Stimulated activated CD4-positive, alpha-beta T cell treated with anti-CD3 and anti-CD28 coated beads, Interleukin-4, amount 100 ng/mL, for 4 hours (primary cell): ENCODE data around the gene WDR59.

Experiments used
- DNase-seq, 2 experiments: peaks; one replicate each; pipeline ENCODE4 v3.0.0-alpha.2; 2020

WDR59 gene

GRCh38 chr16:74902161-74902560, 82.8 kb downstream of the WDR59 start:
- DNase-seq: no peak

DNA sequence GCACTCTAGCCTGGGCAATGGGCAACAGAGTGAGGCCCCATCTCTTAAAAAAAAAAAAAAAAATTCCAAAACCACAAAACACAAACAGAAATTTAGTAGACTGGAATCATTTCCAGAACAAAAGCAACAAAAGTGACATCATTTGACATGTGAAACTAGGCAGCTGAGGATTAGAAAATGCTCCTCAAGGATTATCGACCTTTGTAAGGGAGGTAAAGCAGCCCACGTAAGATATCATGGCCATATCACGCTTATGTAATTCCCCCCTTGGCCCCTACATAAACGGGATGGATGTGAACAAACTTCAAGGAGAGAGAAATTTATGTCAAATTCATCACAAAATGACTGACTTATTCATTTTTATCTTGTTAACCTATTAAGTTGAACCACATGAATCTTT, 83.3 kb downstream of the WDR59 start:
- DNase-seq: no peak

DNA sequence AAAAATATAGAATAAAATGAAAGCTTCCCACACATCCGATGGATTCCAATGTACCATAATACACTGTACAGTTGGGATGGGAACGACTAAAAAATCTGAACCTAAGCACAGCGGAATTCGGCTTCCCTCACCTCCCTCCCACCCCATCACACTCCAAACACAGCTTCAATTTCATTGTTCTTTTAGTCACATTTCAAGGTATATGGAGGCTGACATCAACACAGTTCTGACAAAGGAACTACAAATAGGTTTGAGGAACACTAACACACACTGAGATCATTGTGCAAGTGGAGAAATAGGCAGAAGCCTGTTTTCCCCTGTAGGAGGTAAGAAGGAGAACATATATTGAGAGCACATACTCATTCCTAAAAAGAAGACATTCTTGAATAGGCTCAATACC, 85.1 kb downstream of the WDR59 start:
- DNase-seq: no peak

GRCh38 chr16:74898659-74899058, 86.3 kb downstream of the WDR59 start:
- no peak for DNase-seq

DNA sequence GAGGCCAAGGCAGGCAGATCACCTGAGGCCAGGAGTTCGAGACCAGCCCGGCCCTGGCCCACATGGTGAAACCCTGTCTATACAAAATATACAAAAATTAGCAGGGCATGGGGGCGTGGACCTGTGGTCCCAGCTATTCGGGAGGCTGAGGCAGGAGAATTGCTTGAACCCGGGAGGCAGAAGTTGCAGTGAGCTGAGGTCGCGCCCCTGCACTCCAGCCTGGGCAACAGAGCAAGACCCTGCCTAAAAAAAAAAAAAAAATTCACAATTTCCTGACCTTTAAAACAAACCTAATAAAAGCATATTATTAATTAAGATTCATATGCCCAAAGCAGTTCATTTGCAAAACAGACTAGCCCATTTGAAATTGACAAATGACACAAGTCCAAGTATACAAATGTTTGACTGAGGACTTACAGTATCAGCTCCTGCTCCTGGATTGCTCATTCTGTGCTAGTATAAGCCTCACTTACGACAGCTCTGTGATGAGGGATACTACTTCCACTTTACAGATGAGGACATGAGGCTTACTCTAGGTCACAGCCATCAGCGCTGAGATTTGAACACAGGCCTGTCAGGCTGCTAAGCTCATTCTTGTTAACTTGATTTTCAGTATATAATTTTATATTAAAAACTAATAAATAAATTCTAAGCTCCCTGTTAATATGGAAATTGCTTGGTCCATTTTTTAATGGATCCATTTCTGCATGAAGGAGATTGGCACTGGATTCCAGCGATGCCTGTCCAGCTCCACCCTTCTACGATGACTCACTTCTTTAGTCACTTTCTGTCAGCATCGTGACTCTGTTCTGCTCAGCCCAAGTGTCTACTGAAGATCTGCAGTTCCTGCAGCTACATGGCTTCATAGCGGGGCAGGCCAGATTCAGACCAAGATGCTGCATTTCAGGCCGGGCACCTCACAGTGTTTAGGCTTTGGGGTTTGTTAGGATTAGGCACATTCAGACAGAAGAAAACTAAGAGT, 88.2 kb downstream of the WDR59 start:
- DNase-seq: no peak

DNA sequence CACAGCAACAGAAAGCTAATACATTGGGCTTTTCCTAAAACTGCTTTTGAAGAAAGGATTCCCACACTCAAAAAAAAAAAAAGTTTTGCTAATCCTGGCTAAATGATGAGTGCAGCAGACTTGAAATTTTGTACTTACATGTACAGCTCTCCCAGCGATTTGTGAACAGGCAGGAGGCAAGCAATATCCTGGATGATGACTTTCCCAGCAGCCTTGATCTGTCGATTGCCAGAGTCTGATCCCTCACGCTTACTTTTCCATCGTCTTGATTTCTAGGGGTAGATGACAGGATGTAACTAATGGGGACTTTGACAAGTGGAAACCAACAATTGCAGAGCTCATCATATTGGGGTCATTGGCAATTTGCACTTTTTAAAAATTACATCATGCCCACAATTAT, 91.4 kb downstream of the WDR59 start:
- DNase-seq: no peak

DNA sequence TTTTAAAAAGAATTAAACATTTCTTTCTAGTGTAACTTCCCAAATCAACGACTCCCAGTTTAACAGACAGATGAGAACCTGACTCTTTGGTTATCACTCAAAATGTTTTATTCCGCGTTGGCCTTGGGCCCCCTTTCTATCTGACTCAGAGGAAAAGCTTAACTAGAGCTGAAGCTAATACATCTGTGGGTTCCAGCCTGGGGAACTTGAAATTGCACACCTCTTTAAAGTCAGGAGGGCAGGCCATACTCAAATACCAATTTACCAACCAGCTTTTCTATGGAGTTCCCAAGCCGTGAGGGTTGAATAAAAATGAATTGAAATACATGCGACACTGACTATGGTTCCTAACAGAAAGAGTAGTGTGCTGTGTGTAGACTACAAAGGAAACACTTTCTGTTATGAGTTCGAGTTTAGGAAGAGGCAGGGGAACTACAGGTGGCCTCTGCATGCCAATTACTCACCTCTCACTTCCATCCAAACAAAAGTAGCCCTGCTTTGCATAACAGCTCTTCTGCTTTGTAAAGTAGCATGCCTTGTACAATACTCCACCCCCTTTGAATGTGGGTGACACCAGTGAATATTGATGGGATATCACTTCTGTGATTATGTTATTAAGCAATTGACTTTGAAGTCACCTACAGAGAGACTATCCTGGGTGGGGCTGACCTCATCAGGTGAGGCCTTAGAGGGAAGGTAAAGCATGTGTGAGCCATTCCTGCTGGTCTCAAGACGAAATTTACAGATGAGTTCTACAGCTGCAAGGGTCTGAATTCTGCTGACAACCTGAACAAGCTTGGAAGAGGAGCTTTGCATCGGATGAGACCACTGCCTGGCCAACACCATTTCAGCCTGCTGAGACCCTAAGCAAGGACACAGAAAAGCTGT, 92.1 kb downstream of the WDR59 start:
- DNase-seq: no peak

DNA sequence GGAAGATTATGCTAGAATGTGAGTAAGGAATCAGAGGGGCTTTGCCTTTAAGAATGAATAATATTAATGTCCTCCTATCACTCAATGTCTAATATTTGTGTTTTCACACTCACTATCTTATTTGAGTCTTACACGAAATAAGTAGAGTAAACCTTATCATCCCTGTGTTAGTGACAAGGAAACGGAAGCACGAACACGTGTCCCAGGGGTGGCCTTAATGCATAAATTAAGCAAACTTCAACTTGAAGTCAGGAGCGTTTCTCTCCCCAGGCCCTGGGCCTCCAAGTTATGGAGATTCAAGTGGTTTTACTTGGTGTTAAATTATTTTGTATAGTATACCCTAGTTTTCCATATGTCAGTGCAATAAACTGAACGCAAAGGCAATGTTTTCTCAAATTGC, 96.0 kb downstream of the WDR59 start:
- no peak for DNase-seq

- DNase-seq: no peak
These were observed 96.6 kb downstream of the WDR59 start for GRCh38 chr16:74888232-74888862.

DNA sequence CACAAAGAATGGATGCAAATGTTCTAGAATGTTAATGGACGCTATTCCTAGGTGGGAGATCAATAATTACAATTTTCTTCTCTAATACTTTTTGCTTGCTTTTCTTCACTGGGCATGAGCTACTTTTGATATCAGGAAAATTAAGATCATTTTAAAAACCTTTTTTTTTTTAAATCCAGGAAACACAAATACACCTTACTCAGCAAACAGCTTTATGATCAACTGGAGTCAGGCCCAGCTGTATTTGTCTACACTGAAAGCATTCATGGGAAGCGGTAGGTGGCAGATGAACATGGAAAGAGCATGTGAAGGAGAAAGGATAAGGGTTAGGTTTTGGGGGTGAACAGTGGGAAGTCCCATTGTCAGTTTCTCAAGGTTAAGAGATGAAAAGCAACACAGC, 97.8 kb downstream of the WDR59 start:
- no peak for DNase-seq

DNA sequence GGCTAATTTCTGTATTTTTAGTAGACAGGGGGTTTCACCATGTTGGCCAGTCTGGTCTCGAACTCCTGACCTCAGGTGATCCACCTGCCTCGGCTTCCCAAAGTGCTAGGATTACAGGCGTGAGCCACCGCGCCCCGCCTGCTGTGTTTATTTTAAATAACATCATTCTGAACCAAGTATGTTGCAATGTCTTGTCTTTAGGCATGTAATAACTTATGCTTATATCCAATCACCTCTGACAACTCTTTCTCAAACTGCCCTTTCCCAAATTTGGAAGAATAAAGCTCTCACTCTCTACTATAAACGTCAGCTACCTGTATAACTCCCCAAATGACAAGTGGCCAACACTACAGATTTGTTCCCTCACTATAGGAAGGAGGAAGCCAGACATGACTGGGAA, 107.2 kb downstream of the WDR59 start:
- DNase-seq: no peak

DNA sequence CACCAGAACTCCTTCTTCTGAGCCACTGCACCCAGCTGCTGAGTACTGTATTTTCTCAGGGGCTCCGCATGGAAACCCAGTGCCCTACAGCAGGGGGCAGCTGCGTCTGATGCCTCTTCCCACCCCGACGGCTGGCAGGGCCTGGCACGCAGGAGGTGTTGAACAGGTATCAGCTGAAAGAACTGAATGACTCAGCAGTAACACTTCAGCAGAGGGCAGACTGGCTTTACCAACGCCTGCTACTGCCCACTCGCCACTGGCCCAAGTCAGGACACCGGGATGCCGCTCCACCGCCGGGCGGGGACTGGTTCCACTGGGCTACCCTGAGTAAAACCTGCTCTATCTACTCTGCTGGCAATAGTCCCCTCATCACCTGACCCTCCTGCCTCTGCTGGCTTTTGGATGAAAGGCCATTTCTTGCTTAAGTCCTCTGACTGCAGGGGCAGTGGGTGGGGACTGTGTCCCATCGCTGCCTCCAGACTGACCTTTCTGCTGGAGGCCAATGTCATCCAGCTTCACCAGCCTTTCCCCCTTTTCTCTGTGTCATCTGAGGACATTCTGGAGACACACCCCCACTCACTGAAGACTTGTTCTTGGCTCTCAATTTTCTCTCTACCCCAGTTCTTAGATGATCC, 109.9 kb downstream of the WDR59 start:
- no peak for DNase-seq

DNA sequence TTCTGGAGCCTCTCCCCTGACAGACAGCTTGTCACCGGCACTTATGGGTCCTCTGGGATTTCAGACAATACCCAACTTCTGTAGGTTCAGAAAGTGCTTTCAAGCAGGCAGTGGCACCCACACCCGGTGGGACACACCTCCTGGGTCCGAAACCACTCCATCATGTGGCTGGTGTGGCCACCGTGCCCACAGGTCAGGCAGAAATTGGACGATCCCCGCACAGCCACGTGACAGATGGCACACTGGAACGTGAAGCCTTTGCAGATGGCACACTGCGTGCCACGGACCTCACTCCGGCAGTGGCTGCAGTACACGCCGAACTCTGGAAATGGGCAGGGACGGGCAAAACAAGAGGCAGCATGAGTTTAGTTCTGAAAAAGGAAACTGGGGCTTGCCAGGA, 110.8 kb downstream of the WDR59 start:
- DNase-seq: no peak

DNA sequence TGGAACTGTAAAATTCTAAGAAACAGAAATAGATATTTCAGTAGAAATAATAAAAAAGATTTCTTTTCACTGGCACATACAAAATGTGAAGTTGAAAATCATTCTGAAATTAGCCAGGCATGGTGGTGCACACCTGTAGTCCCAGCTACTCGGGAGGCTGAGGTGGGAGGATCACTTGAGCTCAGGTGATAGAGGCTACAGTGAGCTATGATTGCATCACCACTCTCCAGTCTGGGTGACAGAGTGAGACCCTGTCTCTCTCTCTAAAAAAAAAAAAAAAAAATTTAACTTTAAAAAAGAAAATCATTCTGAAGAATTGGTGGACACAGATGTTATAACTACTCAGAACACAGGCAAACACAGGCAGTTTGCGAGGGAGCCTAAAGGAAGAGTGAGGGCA, 112.6 kb downstream of the WDR59 start:
- DNase-seq: no peak

- DNase-seq: no peak
These were observed 113.3 kb downstream of the WDR59 start for GRCh38 chr16:74871608-74872007.

DNA sequence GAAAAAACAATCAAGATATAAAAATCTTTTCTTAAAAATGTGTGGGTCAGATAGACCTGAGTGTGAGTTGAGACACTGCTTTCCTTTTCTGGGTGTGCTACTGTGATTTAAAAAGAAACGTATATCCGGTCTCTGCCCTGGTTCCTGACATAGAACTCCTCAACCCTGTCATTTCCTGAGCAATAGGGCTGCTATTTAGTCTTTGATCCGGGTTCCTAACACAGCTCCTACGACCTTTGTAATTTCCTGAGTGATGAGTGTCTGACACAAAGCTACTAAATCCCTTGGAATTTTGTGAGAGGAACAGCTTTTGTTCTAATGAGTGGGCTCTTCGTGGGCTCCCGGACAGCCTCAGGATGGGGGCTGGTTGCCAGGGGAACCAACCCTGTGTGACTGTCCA, 116.4 kb downstream of the WDR59 start:
- DNase-seq: no peak

DNA sequence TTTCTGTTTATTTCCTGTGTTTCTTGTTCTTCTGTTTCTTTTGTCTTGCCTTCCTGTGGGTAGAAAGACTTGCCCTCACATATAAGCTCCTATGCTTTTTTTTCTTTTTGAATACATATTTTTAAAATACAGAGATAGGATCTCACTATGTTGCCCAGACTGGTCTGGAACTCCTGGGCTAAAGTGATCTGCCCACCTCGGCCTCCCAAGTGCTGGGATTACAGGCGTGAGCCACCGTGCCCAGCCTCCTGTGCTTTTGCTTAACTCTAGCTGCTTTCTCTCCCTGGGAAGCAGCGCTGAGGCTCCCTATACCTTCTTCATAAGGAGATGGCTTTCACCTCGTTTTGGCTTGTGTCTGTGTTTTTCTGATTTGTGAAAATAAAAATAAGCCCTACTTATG, 116.9 kb downstream of the WDR59 start:
- DNase-seq: no peak

DNA sequence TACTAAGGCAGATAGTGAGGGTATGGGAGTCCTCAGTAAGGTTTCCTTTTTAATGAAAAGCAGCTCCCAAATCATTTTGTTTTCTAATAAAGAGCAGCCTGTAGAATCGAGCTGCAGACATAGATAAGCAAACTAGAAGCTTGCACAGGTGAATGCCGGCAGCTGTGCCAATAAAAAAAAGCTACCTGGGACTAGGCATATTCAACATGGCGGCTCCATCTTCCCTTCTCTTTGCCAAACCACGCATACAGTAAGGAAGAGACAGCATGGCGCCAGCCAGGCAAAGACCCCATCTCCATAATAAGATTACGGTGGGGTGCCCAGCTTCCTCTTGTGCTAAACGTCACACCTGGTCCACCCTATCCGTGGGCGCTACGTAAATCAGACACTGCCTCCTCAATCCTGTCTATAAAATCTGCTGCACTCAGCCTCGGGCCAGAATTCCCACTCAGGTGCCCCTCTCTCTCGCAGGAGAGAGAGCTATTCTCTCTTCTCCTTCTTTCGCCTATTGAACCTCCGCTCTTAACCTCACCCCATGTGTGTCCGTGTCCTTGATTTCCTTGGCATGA, 117.6 kb downstream of the WDR59 start:
- DNase-seq: no peak

DNA sequence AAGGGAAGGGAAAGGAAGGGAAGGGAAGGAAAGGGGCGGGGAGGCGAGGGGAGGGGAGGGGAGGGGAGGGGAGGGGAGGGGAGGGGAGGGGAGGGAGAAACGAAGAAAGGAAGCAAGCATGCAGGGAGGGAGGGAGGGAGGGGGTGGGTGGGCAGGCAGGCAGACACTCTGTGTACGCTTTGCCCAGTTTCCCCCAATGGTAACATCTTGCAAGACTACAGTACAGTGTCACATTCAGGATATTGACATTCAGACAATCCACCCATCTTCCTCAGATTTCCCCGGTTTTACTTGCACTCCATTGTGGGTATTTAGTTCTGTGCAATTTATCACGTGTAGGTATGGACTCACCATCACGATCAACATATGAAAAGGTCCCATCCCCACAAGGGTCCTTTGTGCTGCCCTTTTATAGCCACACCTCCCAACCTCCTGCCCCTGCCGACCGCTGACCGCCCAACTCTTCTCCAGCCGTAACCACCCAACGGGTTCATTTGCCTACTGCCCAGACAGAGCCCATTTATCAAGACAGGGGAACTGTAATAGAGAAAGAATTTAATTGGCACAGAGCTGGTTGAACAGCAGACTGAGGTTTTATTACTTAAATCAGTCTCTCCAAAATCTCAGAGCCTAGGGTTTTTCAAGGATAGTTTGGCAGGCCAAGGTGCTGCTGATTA, 118.9 kb downstream of the WDR59 start:
- DNase-seq: no peak

DNA sequence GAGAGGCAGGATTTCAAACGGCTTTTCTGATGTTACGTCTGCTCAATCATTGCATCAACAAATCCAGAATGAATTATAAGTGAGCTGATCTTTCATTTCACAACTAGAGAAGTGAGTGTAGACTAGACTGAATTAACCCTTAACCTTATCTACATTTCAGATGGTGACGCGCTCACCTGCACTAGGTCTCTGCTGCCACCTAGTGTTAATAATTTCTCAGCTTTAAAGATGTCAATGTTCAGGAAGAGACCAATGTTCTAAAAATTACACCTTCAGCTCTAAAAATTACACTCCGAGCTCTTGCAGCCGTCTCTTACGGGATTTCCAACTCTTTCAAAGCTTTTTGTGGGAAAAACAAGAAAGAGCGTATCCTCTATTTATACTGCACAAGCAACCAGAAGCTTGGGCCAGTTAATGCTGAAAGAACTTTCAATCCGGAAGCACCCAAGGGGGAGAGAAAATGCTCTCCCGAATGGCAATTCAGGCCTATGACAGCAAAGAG, 122.1 kb downstream of the WDR59 start:
- DNase-seq: no peak

DNA sequence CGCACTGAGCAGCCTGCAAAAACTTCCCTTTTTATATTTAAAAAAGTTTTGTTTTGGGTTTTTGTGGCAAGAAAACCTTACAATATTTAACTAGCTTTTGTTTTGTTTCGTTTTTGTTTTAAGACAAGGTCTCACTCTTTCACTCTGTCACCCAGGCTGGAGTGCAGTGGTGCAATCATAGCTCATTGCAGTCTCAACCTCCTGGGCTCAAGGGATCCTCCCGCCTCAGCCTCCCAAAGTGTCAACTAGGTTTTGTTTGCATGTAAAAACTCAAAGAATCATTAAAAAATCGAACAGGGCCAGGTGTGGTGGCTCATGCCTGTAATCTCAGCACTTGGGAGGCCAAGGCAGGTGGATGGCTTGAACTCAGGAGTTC, 132.4 kb downstream of the WDR59 start:
- no peak for DNase-seq

DNA sequence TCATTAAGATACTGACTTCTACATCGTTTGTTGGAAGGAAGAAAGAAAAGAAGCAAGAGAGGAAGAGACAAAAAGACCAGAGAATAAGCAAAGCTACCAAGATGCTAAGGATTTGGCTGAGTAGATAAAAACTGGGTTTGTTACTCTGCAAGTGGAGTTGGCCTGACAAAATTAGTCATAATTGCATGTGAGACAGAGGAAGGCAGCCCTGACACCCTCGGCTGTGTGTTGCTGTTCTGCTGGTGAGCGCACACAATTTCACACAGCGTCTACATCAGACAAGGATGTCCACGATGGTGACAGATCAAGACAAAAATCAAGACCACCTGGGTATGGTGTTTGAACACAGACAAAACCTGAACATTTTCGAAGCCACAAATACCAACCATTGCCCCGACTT, 134.9 kb downstream of the WDR59 start:
- DNase-seq: no peak
